ENCODE data around the gene DAP. TPM values are rescaled to one million over a fixed set of nuclear protein-coding genes. Genes with fewer than 3 reads are reported as not detected.
"Not testable (repeated sequence)": the region's sequence is repeated elsewhere in the genome, so short reads cannot be mapped to it uniquely, and the experiment has no call there.

DAP gene
- total and polyA plus RNA-seq, 2 of the 4 experiments (the other 2 are of a cell fraction) = 49.6 to 189 TPM

- Histone ChIP-seq H4K20me1 (ENCODE audit: insufficient read depth, low read length) (peaks cover 20% of the 10 kb centered on the region; the same call in 1 of the 2 replicates), H3K9me1 (ENCODE audit: insufficient read depth, low read length) (peaks cover 27% of the 10 kb centered on the region), H3K79me1 (ENCODE audit: low read depth in 1 of 2, low read length in 2 of 2) (peaks cover 60 to 83% of the 10 kb centered on the region in 2 experiments), H3K36me3 (ENCODE audit: control insufficient read depth, insufficient read depth, low read length) (peaks cover 37% of the 10 kb centered on the region)
- H2BK5ac ChIP-seq (ENCODE audit: low read depth, low read length, poor library complexity, severe bottlenecking); H4K8ac ChIP-seq (ENCODE audit: low read depth in 2 of 2, low read length in 2 of 2); POLR2A ChIA-PET (ENCODE audit: unreplicated experiment); H3K4me3 ChIP-seq (ENCODE audit: insufficient read depth, low read depth, low read length); H3K9me3 ChIP-seq (ENCODE audit: control insufficient read depth, insufficient read depth, low read length); H2BK20ac ChIP-seq (ENCODE audit: low read depth, low read length); H3K18ac ChIP-seq (ENCODE audit: low read depth, low read length); H3K4me2 ChIP-seq (ENCODE audit: low read depth, low read length); BruUV-seq (replicated peaks); in situ Hi-C loops (cut with MboI; ENCODE audit: low sequenced_read_pairs); H2AFZ ChIP-seq (replicated peaks; ENCODE audit: low read length, poor library complexity); H2AK5ac ChIP-seq (ENCODE audit: low read depth, low read length); H3K4me1 ChIP-seq (ENCODE audit: control insufficient read depth, insufficient read depth, low read length); H4K91ac ChIP-seq (ENCODE audit: insufficient read depth, low read depth, low read length); H2BK120ac ChIP-seq (ENCODE audit: low read depth, low read length); dilution Hi-C loops (cut with HindIII; ENCODE audit: low sequenced_read_pairs, unreplicated experiment); H3K27me3 ChIP-seq (ENCODE audit: control insufficient read depth, insufficient read depth, low read length); H3K4ac ChIP-seq (ENCODE audit: low read depth, low read length); H3K27ac ChIP-seq (ENCODE audit: insufficient read depth, low read length); intact Hi-C loops (cut with micrococcal nuclease); H3K14ac ChIP-seq (replicated peaks; ENCODE audit: low read depth, low read length); H2AK9ac ChIP-seq (replicated peaks; ENCODE audit: low read depth, low read length, poor library complexity); DNase-seq; H2BK15ac ChIP-seq (ENCODE audit: low read depth, low read length); ATAC-seq (ENCODE audit: low read depth); H4K5ac ChIP-seq (ENCODE audit: low read depth, low read length); CTCF ChIA-PET; H3K56ac ChIP-seq (ENCODE audit: extremely low read depth, insufficient read depth, low read length); H3K23ac ChIP-seq (ENCODE audit: low read depth, low read length); H3K9ac ChIP-seq (ENCODE audit: low read depth, low read length): not testable (repeated sequence)
- WGBS, 2 experiments (ENCODE audit: extremely low coverage in 2 of 2, insufficient read length in 1 of 2) = no CpG with 5 or more reads among the region's 3 CpGs
Observed at GRCh38 chr5:10716825-10717224, 44.2 kb downstream of the DAP start.
